Left lung (tissue), 10 donors: ENCODE measurements around the gene CNOT4. TPM values are rescaled to one million over a fixed set of nuclear protein-coding genes. Genes with fewer than 3 reads are reported as not detected.

ENCODE experiments used
- ATAC-seq: fragments of 200-7000 bp; cut with Tn5 transposase; one replicate; pipeline ENCODE4 v1.9.1; 2020; ENCODE audit warnings: moderate library complexity
- DNase-seq, 4 donors: peaks; one replicate each; pipeline ENCODE4 v3.0.0-alpha.2; 2013 to 2020
- H3K27ac ChIP-seq, 2 donors: fragments of 200-600 bp; sonication (generic) in 1 of 2; one replicate each; pipeline versions ENCODE4 v1.5.0 to v1.8.0; 2020 to 2021
- H3K27me3 ChIP-seq, 2 donors: fragments of 200-600 bp; sonication (generic) in 1 of 2; one replicate each; pipeline versions ENCODE4 v1.5.0 to v1.8.0; 2020 to 2021
- H3K36me3 ChIP-seq, 2 donors: fragments of 200-600 bp; sonication (generic) in 1 of 2; one replicate each; pipeline versions ENCODE4 v1.5.0 to v1.8.0; 2020 to 2021
- H3K4me1 ChIP-seq, 2 donors: fragments of 200-600 bp; one replicate each; pipeline ENCODE4 v1.8.0; 2021
- H3K4me3 ChIP-seq, 2 donors: fragments of 200-600 bp; sonication (generic) in 1 of 2; one replicate each; pipeline versions ENCODE4 v1.5.0 to v1.8.0; 2020 to 2021; ENCODE audit warnings: mild to moderate bottlenecking in 1 of 2
- H3K9me3 ChIP-seq, 2 donors: fragments of 200-600 bp; sonication (generic) in 1 of 2; one replicate each; pipeline versions ENCODE4 v1.5.0 to v1.8.0; 2020 to 2021
- intact Hi-C, 2 donors: fragments of 100-400 bp; cut with DNase I; formaldehyde crosslinking; loops; one replicate each; pipeline versions ENCODE4 v1.11.2 to v1.14.2; 2022
- polyA plus RNA-seq, 6 donors: library from polyadenylated mRNA; unstranded; fragments of 120-200 nt; gene quantifications; one replicate each; pipeline ENCODE4 v1.2.1, GENCODE V29; 2013; ENCODE audit not compliant: insufficient read length in 6 of 6
- total RNA-seq, 2 donors: library from RNA; stranded (reverse); fragmentation: NEBNext Ultra II Directional; extraction: Animal tissue kit (Norgen Biotek cat#: 25700); gene quantifications; one replicate each; pipeline ENCODE4 v1.2.1, GENCODE V29; 2021
- TF ChIP-seq, protein P1 (sequence below), 2 donors: fragments of 200-600 bp; sonication (generic) in 1 of 2; IDR thresholded peaks; one replicate each; pipeline versions ENCODE4 v1.5.0 to v1.8.0; 2021; ENCODE audit warnings: antibody characterized with exemption in 2 of 2
- donor health status: DM: no; HTN: yes; CAD: no.
- donor health status: DM: no; HTN: no; CAD: no.

The CNOT4 gene
- total and polyA plus RNA-seq, 8 donors, result 21.6 to 35.4 (median 33.6) TPM

DNA sequence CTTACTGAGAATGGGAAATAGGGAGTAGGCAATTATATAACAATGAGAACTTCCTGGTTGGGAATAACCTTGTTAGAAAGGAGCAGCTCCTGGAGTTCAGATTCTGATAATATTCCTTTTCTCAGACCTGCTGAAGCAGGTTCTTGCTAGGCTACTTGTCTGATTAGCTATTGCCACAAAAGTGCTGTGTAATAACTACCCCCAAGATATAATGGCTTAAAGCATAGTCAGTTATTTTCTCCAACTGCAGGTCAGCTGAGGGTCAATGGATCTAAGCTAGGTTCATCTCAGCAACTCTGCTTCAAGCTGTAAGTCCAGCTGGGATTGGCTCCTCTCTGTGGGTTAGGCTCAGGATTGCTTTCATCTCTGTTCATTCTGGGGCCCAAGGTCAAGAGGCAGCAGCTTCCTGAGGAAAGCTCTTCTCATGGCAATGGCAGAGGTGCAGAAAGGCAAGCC is 9.4 kb upstream of the CNOT4 start:
- H3K36me3 ChIP-seq, result no peaks in the 10 kb centered on the region
- ATAC-seq, result peak; percentile 64
- H3K27me3 ChIP-seq, result no peaks in the 10 kb centered on the region
- no peaks in the 10 kb centered on the region for H3K4me1 ChIP-seq
- H3K9me3 ChIP-seq, result no peaks in the 10 kb centered on the region
- intact Hi-C loops, result loop anchor here in 1 of 2 donors (10.0 kb wide), 1 partner anchor 234 kb away; no protein-coding TSS in a partner anchor
- H3K4me3 ChIP-seq, result no peak overlapping the region
- TF ChIP-seq, protein P1, sequence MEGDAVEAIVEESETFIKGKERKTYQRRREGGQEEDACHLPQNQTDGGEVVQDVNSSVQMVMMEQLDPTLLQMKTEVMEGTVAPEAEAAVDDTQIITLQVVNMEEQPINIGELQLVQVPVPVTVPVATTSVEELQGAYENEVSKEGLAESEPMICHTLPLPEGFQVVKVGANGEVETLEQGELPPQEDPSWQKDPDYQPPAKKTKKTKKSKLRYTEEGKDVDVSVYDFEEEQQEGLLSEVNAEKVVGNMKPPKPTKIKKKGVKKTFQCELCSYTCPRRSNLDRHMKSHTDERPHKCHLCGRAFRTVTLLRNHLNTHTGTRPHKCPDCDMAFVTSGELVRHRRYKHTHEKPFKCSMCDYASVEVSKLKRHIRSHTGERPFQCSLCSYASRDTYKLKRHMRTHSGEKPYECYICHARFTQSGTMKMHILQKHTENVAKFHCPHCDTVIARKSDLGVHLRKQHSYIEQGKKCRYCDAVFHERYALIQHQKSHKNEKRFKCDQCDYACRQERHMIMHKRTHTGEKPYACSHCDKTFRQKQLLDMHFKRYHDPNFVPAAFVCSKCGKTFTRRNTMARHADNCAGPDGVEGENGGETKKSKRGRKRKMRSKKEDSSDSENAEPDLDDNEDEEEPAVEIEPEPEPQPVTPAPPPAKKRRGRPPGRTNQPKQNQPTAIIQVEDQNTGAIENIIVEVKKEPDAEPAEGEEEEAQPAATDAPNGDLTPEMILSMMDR (IDR thresholded peaks at IDR 0.05), result no peak
- DNase-seq, result no peak
- no peak overlapping the region for H3K27ac ChIP-seq

GRCh38 chr7:135518748-135519147 is 8.8 kb upstream of the CNOT4 start:
- Histone ChIP-seq H3K4me1 (no peaks in the 10 kb centered on the region), H3K9me3 (no peaks in the 10 kb centered on the region), H3K4me3 (no peak overlapping the region), H3K27ac (no peak overlapping the region), H3K36me3 (no peaks in the 10 kb centered on the region), H3K27me3 (no peaks in the 10 kb centered on the region)
- intact Hi-C loops, result loop anchor here in 1 of 2 donors (10.0 kb wide), 1 partner anchor 234 kb away; no protein-coding TSS in a partner anchor
- ATAC-seq (peak; percentile 15), DNase-seq (no peak)
- TF ChIP-seq, protein P1 (IDR thresholded peaks at IDR 0.05), result no peak

GRCh38 chr7:135517060-135517459 is 7.2 kb upstream of the CNOT4 start:
- Histone ChIP-seq H3K27me3 (no peaks in the 10 kb centered on the region), H3K4me1 (no peaks in the 10 kb centered on the region), H3K4me3 (no peak overlapping the region), H3K27ac (no peak overlapping the region), H3K36me3 (no peaks in the 10 kb centered on the region), H3K9me3 (no peaks in the 10 kb centered on the region)
- ATAC-seq (no peak), DNase-seq (no peak)
- intact Hi-C loops, result loop anchor here in 1 of 2 donors (10.0 kb wide), 1 partner anchor 232 kb away; no protein-coding TSS in a partner anchor
- TF ChIP-seq, protein P1 (IDR thresholded peaks at IDR 0.05), result no peak

DNA sequence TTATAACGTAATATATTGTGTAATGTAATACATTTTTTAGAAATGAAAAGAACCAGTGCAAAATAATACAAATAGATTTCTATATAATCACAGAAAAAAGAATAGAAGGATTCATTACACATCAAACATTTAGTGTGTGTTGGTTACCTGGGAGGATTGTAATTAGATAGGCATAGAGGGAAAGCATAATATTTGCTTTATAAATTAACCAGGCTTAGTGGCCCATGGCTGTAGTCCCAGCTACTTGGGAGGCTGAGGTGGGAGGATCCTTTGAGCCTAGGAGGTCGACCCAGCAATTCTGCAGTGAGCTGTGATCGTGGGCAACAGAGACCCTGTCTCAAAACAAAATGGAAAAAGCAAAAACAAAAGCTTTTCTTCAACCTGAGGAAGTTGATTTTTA is 5.0 kb upstream of the CNOT4 start:
- Histone ChIP-seq H3K4me3 (no peak overlapping the region), H3K4me1 (peaks cover 4 to 9% of the 10 kb centered on the region in 2 donors), H3K27ac (no peak overlapping the region), H3K9me3 (no peaks in the 10 kb centered on the region), H3K36me3 (no peaks in the 10 kb centered on the region), H3K27me3 (no peaks in the 10 kb centered on the region)
- intact Hi-C loops, result loop anchor here in 1 of 2 donors (10.0 kb wide), 1 partner anchor 230 kb away; no protein-coding TSS in a partner anchor
- DNase-seq, result no peak
- TF ChIP-seq, protein P1 (IDR thresholded peaks at IDR 0.05), result no peak
- ATAC-seq, result no peak

GRCh38 chr7:135512135-135512887 is 2.4 kb upstream of the CNOT4 start:
- Histone ChIP-seq H3K9me3 (no peaks in the 10 kb centered on the region), H3K4me3 (no peak overlapping the region), H3K36me3 (no peaks in the 10 kb centered on the region), H3K27ac (no peak overlapping the region), H3K4me1 (peaks cover 4 to 26% of the 10 kb centered on the region in 2 donors), H3K27me3 (no peaks in the 10 kb centered on the region)
- DNase-seq, result peak in 1 of 4 donors; percentile 60
- peak; percentile 19 for ATAC-seq
- TF ChIP-seq, protein P1 (IDR thresholded peaks at IDR 0.05), result peak; percentile 46 to 49
- intact Hi-C loops, result loop anchor here in 1 of 2 donors (10.0 kb wide), 1 partner anchor 228 kb away; no protein-coding TSS in a partner anchor
